NCI-H128 (cell line): ENCODE measurements around the gene FAM89A.

Experiments
- DNase-seq: peaks from one replicate; lab custom pipeline; 2025; ENCODE audit not compliant: unreplicated experiment; lab: John Stamatoyannopoulos, UW

The FAM89A gene

DNA sequence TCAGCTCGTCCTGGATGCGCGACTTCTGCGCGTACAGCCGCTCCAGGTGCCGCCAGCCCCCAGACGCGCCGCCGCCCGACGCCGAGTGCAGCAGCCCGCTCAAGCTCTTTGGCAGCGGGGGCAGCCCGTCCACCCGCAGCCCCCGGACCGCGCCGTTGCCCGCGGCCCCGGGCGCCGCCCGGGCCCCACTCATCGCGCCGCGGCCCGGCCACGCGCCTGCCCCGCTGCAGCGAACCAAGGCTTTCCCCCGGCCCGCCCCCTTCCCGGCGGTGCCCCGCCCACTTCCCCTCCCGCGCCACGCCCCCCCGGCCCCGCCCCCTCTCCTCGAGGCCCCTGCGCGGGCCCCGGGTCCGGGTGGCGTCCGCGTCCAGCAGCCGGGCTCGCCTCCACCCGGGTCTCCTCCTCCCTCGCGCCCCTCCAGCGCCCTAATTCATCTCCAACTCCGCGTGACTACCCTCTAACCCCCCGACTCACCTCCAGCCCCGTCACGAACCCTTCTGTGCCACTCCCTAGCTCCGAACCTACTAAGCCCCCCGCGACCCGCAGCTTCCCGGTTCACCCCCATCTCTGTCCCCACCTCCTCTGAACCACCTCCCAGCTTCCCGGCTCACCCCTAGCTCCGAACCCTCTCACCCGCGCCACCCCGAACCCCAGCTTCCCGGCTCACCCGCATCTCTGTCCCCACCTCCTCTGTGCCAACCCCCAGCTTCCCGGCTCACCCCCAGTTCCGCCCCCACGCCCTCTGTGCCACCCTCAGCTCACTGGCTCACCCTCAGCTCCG, at the start of gene FAM89A:
FAM89A (minus strand) TSS at position 236 of the 781 bp plus-strand sequence; CDS start at position 193, 43 bp downstream.
- DNase-seq, result no peak

DNA sequence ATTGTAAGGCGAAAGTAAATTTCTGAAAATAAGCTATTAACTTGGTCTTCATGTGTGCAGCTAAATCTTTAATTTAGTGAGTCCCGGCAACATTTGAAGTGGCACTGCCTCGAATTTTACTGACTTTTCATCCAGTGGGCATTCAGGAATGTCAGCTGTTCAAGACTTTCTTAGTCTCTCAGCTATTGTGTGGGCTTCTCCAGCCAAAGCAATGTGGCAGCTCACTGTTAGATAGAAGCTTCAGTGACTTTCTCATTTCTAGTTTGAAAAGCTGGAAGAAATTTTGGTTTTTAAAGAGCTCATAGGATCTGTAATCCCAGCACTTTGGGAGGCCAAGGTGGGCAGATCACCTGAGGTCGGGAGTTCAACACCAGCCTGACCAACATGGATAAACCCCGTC, 44.3 kb upstream of the FAM89A start:
- DNase-seq, result no peak

DNA sequence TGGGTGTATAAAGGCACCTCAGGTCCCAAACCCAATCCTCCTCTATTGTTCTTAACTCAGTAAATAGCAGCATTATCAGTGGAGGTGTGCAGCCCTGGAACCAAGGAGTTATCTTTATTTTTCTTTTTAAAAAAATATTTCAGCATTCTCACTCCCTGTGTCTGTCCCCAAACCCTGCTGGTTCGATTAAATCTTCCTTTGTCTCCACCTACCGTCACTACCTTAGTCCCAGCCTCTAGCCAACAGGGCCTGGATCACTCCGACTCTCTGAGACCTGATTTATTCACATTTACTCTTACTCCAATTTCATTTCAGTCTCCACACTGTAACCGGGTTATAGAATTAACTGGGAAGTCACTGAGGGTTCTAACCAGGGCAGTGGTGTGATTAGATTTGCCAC, 39.1 kb upstream of the FAM89A start:
- no peak for DNase-seq

DNA sequence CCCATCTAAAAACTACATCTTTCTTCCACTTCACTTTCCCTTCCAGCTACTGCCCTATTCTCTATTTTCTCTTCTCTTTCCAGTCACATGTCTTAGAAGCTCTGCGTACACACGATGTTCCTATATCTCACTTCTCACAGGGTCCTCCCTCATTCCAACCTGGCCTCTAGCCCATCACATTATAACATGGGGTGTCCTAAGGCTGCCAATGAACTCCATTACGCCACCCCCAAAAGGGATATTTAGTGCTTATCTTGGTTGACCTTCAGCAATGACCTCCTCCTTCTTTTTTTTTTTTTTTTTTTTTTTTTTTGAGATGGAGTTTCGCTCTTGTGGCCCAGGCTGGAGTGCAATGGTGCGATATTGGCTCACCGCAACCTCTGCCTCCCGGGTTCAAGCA, 38.2 kb upstream of the FAM89A start:
- DNase-seq, result no peak

DNA sequence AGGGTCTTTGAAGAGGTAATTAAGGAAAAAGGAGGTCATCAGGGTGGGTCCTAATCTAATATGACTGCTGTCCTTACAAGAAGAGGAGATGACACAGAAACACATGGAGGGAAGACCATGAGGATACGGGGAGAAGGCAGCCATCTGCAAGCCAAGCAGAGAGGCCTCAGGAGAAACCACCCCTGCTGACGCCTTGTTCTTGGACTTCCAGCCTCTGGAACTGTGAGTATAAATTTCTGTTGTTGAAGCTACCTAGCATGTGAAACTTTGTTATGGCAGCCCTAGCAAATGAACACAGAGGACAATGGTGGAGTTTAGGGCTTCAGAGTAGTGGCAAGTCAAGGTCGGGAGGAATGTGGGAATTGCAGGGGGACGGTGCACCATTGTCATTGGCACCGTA, 36.7 kb upstream of the FAM89A start:
- DNase-seq, result no peak

DNA sequence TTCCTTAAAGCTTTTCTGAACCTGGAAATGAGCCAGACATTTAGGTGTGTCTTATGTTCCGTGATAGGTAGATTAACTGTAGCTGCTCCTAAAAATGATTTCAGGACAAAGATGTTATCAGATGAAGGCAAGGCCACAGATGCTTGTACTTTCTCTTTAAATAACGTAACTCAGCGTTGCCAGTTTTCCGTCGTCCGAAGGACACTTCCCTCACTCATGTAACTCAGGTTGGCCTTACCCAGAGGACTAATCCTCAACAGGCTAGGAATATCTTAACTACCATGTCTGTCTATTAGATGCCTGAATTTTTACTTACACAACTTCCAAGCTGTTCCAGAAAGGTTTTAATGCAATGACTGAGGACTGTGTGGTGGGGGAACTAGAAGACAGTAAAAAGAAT, 35.4 kb upstream of the FAM89A start:
- no peak for DNase-seq

DNA sequence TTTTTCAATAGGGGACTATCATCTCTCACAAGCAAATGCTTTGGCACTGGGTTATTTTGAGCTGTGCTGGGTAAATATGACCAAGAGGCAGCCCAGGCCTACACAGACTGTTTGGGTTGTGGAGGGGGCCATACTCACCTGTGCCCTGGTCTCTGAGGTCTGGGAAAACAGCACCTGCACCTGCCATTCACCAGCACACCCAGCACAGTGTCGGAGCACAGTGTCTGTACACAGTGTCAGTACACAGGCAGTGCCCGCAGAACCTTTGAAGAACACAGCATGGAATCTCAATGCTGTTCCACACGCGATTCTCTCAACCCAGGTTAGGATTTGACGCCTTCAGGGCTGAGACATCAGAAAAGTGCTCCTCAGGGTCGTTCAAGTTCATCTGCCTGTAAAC, 35.0 kb upstream of the FAM89A start:
- no peak for DNase-seq

DNA sequence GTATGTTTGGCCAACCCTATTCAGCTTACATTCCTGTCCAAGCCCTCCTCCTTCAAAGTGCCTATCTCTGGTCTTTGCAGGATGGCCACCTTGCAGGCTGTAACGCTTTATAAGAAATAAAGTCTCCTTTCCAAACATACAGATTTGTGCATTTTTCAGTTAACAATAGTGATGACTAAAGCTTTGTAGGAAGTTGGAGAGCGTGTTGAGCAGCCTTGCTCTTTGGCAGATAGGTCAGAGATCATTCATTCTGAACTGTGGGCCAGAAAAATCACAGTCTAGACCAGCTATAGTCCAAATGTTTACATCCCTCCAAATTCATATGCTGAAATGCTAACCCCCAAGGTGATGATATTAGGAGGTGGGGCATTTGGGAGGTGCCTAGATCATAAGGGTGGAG, 34.0 kb upstream of the FAM89A start:
- DNase-seq, result no peak

DNA sequence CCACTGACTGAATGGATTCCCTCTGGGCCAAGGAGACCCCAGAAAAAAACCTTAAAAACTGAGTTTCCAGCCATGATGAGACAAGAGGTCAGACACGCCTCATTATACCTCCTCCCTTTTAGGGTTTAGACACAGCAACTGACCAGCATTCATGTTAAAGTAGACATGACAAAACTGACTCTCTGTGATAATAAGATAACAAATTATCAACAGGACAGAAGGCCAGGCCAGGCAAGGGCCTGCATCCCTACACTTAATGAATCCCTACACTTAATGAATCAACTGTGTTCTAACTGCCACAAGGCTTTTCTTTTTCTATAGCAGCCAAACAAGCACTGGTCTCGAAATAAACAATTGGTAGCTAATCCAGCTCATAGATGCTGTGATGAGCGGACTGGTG, 33.3 kb upstream of the FAM89A start:
- no peak for DNase-seq

DNA sequence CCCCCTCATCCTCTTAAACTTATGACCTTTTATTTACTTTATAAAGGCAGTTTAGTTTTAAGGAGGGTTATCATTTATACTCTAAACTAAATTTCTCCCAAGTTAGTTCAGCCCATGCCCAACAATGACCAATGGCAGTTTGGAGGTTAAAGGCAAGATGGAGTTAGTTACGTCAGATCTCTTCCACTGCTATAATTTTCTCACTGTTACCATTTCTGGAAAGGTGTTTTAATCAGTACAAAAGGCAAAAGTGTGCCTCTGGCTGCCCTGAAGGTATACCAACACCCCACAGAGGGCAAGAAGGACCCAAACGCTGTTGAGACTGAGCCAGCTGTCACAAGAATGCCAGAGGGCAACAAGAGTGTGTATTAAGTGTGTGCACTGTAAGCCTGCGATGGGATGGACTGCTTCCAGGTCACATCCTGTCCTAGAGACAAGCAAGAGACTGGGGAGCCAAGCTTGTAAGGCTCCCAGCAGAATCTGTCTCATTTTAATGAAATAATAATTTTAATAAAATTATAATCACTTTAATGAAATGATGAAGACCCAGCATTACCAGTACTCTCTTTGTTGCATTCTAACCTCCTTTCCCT, 32.5 kb upstream of the FAM89A start:
- DNase-seq, result no peak

DNA sequence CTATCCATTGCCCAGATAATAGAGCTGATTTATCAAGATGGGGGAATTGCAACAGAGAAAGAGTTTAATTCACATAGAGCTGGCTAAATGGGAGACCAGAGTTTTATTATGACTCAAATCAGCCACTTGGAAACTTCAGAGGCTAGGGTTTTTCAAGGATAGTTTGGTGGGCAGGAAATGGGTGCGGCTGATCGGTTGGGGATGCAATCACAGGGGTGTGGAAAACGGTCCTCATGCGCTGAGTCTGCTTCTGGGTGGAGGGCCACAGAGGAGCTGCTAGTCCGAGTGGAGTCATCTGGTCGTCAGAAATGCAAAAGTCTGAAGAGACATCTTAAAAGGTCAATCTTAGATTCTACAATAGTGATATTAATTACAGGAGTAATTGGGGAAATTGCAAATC, 32.0 kb upstream of the FAM89A start:
- DNase-seq, result no peak

DNA sequence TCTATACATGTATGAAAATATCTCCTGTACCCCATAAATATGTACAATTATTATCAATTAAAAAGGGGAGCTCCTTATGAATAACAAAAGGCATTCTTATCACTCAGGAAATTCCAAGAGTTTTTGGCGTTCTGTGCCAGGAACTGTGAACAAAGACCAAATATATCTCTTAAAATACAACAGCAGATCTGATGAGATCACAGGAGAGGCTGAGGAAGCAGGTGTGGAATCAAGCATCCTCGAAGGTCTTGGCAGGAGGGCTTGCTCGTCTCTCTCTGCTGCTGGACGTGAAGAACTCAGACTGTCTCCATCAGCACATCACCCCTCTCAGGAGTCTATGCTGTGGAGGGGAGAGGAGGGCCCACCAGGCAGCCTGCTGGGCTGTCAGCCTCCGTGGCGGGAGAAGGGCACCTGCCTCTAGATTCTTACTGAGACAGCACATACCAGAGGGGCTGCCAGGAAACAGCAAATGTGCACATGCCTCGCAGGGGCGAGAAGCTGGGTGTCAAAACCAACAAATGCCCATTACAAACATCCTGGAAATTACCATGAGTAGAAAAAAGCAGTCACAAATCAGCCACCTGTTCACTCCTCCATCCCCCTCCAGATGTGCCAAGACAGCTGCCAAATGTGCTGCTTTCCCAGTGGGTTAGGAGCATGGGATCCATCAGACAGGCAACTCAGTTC, 30.8 kb upstream of the FAM89A start:
- no peak for DNase-seq

DNA sequence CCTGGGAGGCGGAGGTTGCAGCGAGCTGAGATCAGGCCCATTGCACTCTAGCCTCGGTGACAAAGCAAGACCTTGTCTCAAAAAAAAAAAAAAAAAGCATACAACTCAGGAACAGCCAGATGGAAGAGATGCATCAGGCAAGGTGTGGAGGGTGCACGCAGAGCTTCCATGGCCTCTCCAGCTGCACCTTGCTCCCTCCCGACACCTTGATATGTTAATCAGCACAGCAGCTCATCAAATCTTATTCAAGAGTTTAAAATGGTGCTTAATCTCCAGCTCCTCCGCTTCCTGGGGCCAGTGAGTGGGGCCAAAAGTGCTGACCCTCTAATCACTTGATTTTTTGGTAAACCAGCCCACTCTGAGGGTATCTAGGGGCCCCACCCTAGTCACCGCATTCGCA, 29.3 kb upstream of the FAM89A start:
- no peak for DNase-seq

DNA sequence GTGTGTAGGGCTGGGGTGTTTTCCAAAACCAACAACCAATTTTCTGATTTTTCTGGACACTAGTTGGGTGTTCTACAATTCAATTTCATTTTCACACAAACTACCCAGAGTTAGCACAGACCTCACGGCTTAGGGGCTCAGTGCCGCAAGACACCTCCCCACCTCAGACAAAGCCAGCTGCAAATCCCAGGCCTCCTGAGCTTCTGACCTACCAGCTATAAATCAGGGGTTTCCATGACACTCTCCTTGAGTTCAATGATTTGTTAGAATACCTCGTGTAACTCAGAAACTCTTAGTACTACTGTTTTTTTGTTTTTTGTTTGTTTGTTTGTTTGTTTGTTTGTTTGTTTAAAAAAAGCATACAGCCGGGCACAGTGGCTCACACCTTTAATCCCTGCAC, 28.7 kb upstream of the FAM89A start:
- DNase-seq, result no peak

DNA sequence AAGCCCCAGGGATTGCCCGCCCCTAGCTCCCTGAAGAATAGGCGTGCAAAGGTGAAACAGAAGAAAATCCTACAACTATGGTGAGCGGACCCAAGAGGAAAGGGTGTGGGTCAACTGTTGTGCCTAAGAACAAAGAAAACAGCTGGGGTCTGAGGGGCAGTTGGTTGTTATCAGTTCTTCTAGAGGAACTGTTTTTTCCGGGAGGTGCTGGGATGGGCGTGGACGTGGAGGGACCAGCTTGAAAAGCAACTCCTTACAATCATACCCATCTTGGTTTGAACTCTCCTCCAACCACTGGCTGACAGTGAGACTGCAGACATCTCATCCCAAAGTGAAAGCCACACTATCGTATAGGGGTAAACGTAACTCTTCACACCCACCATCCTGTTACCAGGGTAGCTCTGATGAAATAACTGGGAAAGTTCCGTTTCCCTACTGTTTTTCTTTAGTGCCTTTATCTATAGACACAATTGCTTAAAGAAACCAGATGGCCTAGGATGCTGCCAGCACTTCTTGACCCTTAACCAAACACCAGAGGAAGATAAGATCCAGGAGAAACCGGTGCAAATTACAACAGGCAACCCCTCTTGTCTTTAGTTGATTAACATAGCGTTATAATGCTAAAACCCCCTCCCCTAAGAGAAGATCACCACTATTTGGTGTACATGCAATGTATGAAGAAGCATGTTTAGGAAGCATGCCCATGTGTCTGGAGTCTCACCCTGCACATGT, 25.6 kb upstream of the FAM89A start:
- no peak for DNase-seq

DNA sequence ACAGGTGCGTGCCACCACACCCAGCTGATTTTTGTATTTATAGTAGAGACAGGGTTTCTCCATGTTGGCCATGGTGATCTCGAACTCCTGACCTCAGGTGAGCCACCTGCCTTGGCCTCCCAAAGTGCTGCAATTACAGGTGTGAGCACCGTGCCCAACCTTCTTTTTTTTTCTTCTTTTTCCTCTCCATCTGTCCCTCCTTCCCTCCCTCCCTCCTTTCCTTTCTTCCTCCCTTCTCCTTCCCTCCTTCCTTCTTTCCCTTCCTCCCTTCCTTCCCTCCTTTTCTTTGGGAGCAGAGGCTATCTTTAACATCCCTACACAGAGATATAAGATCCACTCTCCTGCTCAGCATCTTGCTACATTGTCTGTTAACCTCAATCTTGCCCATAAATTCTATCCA, 24.4 kb upstream of the FAM89A start:
- DNase-seq, result no peak

DNA sequence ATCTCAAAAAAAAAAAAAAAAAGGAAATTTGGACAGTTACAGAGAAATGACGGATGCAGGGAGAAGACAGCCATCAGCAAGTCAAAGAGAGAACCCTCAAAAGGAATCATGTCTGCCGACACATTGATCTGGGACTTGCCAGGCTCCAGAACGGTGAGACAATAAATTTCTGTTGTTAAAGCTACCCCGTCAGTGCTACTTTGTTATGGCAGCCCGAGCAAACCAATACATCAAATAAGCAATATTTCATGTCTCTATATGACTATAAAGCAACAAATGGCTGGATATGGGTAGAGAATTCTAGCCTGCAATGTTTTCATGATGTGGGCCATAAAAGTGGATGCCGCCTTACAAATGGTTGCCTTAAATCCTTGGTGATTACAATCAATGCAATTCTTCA, 23.3 kb upstream of the FAM89A start:
- no peak for DNase-seq

DNA sequence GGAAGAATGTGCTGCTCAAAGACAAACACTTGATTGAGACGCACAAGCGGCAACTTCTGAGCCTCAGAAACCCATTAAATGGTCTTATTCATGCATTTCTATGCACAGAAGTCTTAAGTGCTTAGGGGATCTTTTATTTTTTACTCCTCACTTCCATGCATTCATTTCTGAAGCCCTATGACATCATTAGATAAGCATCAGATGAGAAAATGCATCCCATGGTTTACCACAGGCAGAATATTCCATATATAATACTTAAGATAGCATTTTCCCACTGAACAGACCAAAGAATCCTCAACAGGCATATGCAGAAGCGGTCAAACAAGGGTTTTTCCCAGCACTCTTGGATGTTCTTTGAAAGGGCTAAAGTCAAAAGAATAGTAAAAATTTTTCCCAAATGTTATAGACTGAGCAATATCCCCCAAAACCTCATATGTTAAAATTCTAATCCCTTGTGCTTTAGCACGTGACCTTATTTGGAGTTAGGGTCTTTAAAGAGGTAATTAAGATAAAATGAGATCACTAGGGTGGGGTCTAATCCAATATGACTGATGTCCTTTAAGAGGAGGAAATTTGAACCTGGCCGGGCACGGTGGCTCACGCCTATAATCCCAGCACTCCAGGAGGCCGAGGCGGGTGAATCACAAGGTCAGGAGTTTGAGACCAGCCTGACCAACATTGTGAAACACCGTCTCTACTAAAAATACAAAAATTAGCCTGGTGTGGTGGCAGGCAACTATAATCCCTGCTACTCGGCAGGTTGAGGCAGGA, 22.6 kb upstream of the FAM89A start:
- no peak for DNase-seq

DNA sequence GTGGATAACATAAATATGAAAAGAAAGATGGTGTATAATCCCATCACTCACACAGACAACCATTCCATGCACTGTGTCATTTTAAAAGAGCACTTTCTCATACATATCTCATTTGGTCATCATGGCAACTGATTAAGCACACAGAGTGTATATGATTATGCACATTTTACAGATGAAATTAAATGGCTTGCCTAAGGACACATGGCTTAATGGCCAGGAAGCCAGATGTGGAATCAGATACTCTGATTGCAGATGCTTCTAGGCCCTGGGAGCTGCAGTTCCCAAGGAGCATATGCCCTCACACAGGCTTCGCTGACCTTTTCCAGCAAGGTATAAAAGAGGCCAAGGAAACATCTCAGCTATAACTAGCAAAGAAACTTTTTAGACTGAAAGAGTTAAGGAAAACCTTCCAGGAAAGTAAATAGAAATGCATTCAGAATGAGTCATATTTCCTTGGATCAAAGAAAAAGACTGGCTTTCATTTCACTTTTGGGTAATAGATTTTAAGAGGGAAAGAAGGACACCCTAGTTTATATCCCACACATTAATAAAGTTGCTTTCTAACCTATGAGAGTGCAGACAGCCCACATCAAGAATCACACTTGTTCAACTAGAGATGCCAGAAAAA, 19.6 kb upstream of the FAM89A start:
- DNase-seq, result no peak

DNA sequence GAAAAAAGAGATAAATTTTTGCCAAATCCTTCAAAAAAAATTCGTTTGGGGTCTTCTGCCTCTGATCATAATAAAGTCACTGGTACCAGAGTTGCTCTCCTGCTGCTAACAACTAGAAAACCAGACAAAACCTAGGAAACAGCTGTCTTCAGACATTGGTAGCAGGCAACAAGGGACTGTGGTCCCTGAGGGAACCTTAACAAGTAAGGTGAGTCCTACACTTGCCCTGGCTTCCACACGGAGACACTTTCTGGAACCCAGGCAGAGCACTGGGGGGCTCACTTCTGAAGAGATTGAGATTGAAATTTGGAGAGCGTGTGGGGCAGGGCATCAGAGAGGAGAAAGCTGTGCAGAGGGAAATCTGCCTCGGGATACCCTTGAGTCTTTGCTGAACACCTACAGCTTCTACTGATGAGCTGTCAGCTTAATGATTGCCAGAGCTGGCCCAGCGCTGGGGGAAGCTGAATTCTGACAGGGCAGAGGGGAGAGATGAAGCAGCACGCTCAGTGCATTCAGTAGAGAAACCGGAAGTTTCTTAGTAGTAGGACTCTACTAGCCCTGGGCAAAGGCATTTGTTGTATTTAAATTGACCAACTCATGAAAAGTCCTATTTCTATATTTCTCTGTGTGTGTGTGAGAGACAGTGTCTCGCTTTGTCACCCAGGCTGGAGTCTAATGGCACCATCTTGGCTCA, 18.5 kb upstream of the FAM89A start:
- no peak for DNase-seq
